ENCODE data around the gene POLR1H. TPM values are rescaled to one million over a fixed set of nuclear protein-coding genes. Genes with fewer than 3 reads are reported as not detected.
"Not testable (repeated sequence)": the region's sequence is repeated elsewhere in the genome, so short reads cannot be mapped to it uniquely, and the experiment has no call there.

Gene POLR1H
- 48.2 and 50.3 TPM in 2 replicates for total RNA-seq (2014; rRNA removed; shearing (Covaris generic))

- in situ Hi-C loops (cut with HindIII; ENCODE audit: low sequenced_read_pairs): no loop called here
- peak; percentile 98 for DNase-seq (ENCODE audit: low spot score)
These were observed at the start of gene POLR1H for GRCh38 chr6:30061092-30061857. Gene POLR1H (plus strand): TSS chr6:30061265. CDS start chr6:30061525, 260 bp downstream.

GRCh38 chr6:30013291-30013922 is 47.7 kb upstream of the POLR1H start:
- peak; percentile 37 for DNase-seq (ENCODE audit: low spot score)

GRCh38 chr6:30019819-30020218 is 41.2 kb upstream of the POLR1H start:
- in situ Hi-C loops (cut with HindIII; ENCODE audit: low sequenced_read_pairs): no loop called here
- DNase-seq (ENCODE audit: low spot score): no peak

More at GRCh38 chr6:30013291-30013922, 47.7 kb upstream of the POLR1H start:
- in situ Hi-C loops (cut with HindIII; ENCODE audit: low sequenced_read_pairs): no loop called here

- in situ Hi-C loops (cut with HindIII; ENCODE audit: low sequenced_read_pairs): no loop called here
These were observed 40.4 kb upstream of the POLR1H start for GRCh38 chr6:30020626-30021025.

GRCh38 chr6:30022189-30022588 is 38.9 kb upstream of the POLR1H start:
- in situ Hi-C loops (cut with HindIII; ENCODE audit: low sequenced_read_pairs): no loop called here
- DNase-seq (ENCODE audit: low spot score): no peak

More at GRCh38 chr6:30020626-30021025, 40.4 kb upstream of the POLR1H start:
- no peak for DNase-seq (ENCODE audit: low spot score)

- not testable (repeated sequence) for DNase-seq (ENCODE audit: low spot score)
These were observed 38.4 kb upstream of the POLR1H start for GRCh38 chr6:30022712-30023111.

GRCh38 chr6:30025186-30025585 is 35.9 kb upstream of the POLR1H start:
- in situ Hi-C loops (cut with HindIII; ENCODE audit: low sequenced_read_pairs): no loop called here
- no peak for DNase-seq (ENCODE audit: low spot score)

More at GRCh38 chr6:30022712-30023111, 38.4 kb upstream of the POLR1H start:
- in situ Hi-C loops (cut with HindIII; ENCODE audit: low sequenced_read_pairs): not testable (repeated sequence)

GRCh38 chr6:30029588-30029987 is 31.5 kb upstream of the POLR1H start:
- in situ Hi-C loops (cut with HindIII; ENCODE audit: low sequenced_read_pairs): no loop called here
- DNase-seq (ENCODE audit: low spot score): no peak

- in situ Hi-C loops (cut with HindIII; ENCODE audit: low sequenced_read_pairs): no loop called here
These were observed 29.7 kb upstream of the POLR1H start for GRCh38 chr6:30031381-30031780.

GRCh38 chr6:30033440-30033839 is 27.6 kb upstream of the POLR1H start:
- DNase-seq (ENCODE audit: low spot score); in situ Hi-C loops (cut with HindIII; ENCODE audit: low sequenced_read_pairs): not testable (repeated sequence)

More at GRCh38 chr6:30031381-30031780, 29.7 kb upstream of the POLR1H start:
- DNase-seq (ENCODE audit: low spot score): no peak

GRCh38 chr6:30035784-30036183 is 25.3 kb upstream of the POLR1H start:
- in situ Hi-C loops (cut with HindIII; ENCODE audit: low sequenced_read_pairs): no loop called here
- DNase-seq (ENCODE audit: low spot score): no peak

GRCh38 chr6:30037182-30037788 is 23.8 kb upstream of the POLR1H start:
- DNase-seq (ENCODE audit: low spot score): no peak
- in situ Hi-C loops (cut with HindIII; ENCODE audit: low sequenced_read_pairs): no loop called here

GRCh38 chr6:30041221-30041620 is 19.8 kb upstream of the POLR1H start:
- DNase-seq (ENCODE audit: low spot score): no peak
- in situ Hi-C loops (cut with HindIII; ENCODE audit: low sequenced_read_pairs): no loop called here

GRCh38 chr6:30041821-30042220 is 19.2 kb upstream of the POLR1H start:
- DNase-seq (ENCODE audit: low spot score): no peak
- in situ Hi-C loops (cut with HindIII; ENCODE audit: low sequenced_read_pairs): no loop called here

GRCh38 chr6:30042476-30042875 is 18.6 kb upstream of the POLR1H start:
- DNase-seq (ENCODE audit: low spot score): no peak
- in situ Hi-C loops (cut with HindIII; ENCODE audit: low sequenced_read_pairs): no loop called here

- in situ Hi-C loops (cut with HindIII; ENCODE audit: low sequenced_read_pairs): no loop called here
These were observed 18.2 kb upstream of the POLR1H start for GRCh38 chr6:30042914-30043313.

GRCh38 chr6:30043744-30044143 is 17.3 kb upstream of the POLR1H start:
- DNase-seq (ENCODE audit: low spot score): no peak
- in situ Hi-C loops (cut with HindIII; ENCODE audit: low sequenced_read_pairs): no loop called here

More at GRCh38 chr6:30042914-30043313, 18.2 kb upstream of the POLR1H start:
- no peak for DNase-seq (ENCODE audit: low spot score)

GRCh38 chr6:30044630-30045029 is 16.4 kb upstream of the POLR1H start:
- in situ Hi-C loops (cut with HindIII; ENCODE audit: low sequenced_read_pairs): no loop called here

GRCh38 chr6:30047220-30047619 is 13.8 kb upstream of the POLR1H start:
- DNase-seq (ENCODE audit: low spot score): no peak
- in situ Hi-C loops (cut with HindIII; ENCODE audit: low sequenced_read_pairs): no loop called here

More at GRCh38 chr6:30044630-30045029, 16.4 kb upstream of the POLR1H start:
- DNase-seq (ENCODE audit: low spot score): no peak

- in situ Hi-C loops (cut with HindIII; ENCODE audit: low sequenced_read_pairs): no loop called here
- no peak for DNase-seq (ENCODE audit: low spot score)
These were observed 7.4 kb upstream of the POLR1H start for GRCh38 chr6:30053682-30054081.

Measured in G401 (cell line).